A549 treated with RU486 at 1 μM for 4 hours (cell line): Measurements from ENCODE around the gene NTPCR. TPM values are rescaled to one million over a fixed set of nuclear protein-coding genes. Genes with fewer than 3 reads are reported as not detected.

Source experiments
- total RNA-seq: library from RNA; stranded (reverse); fragments of 200-300 nt; extraction: Qiagen RNA extraction; gene quantifications from 5 replicates; pipeline ENCODE4 v1.2.3, GENCODE V29; 2022; ENCODE audit warnings: low read depth

The NTPCR gene, protein sequence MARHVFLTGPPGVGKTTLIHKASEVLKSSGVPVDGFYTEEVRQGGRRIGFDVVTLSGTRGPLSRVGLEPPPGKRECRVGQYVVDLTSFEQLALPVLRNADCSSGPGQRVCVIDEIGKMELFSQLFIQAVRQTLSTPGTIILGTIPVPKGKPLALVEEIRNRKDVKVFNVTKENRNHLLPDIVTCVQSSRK
- 81.6 to 91.3 TPM (median 85.6 TPM) in 5 replicates for total RNA-seq

DNA sequence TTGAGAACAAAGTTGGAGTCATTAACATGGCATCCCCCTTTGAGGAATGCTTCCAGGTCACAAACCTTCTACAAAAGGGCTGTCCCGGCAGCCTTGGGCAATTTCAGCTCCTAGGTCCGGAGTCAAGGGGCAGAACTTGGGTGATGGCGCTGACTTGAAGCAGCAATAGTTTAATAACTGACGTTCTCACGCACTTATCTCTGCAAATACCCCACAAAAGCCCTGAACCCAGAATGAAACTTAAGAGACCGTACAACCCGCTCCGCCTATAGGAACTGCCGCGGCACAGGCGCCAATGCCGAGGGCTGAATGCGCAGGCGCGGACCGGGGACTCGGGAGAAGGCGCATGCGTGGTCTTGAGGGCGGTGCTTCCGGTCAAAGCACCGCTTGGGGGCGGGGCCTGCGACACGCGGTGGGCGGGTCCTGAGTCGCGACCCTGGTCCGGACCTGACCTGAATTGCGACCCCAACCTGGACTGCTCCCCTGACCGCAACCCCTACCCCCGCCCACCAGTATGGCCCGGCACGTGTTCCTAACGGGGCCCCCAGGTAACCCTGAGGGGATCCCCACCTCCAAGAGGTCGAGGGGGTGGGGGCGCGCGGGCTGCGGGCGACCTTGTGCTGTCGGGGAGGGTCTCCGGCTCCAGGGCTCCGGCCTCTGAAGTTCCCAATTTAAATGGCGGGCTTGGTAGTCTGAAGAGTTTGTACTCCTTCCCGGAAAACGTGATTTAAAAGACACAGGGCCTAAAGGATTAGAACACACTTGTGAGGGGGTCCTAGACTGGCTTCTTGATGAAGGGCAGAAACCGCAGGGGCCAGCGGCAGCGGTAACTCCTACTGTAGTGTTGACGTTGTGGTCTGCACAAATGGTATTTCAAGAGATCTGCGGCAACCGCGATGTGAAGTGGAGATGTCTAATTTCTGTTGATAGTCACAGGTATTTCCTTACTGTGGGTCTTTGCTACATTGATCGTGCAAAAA is at the start of gene NTPCR:
TSS of gene NTPCR (plus strand) at position 415 of the 980 bp plus-strand sequence. CDS start at position 515, 100 bp downstream.

Other genes with a start within 250 kb of the NTPCR start
- gene MAP10, start 145.2 kb upstream of the NTPCR start, total RNA-seq, result 0.41 to 1.2 TPM (median 1.0 TPM) in 5 replicates